C4-2B (cell line): ENCODE results near the gene CCNT2.

ENCODE experiments used
- CTCF ChIP-seq: fragments of 450-650 bp; conservative IDR thresholded peaks from 2 replicates; pipeline ENCODE4 v1.5.1; 2017; ENCODE audit warnings: mild to moderate bottlenecking
- ZFX ChIP-seq: fragments of 450-650 bp; IDR thresholded peaks from 2 replicates; pipeline ENCODE4 v1.6.1; 2017

DNA sequence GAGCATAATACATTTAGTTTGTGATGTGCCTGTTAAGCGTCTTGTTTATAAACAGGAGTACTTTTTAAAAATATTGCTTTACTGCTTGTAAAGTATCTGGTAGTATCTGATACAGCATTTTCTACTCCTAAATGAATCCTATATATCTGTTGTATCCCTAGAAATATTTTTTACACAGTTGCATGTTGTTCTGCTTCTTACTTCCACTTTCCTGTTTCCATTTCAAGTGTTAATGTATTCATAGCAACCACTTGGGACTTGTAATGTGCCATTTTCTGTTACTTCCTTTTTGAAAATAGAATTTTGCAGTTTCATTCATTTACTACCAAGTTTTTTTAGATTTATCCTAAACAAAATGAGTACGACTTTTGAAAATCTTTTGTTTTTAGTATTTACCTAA lies 24.9 kb downstream of the CCNT2 start:
- TF ChIP-seq CTCF (no peak), ZFX (no peak)
